NT2/D1 (cell line): ENCODE data around the gene LY86.

Experiments used
- YY1 ChIP-seq: IDR thresholded peaks from 2 replicates; pipeline ENCODE4 v1.6.1; 2011; ENCODE audit not compliant: insufficient read length, insufficient read depth
- ZNF274 ChIP-seq: IDR thresholded peaks from 2 replicates; pipeline ENCODE4 v1.6.1; 2011; ENCODE audit warnings: mild to moderate bottlenecking, low read depth, low read length

DNA sequence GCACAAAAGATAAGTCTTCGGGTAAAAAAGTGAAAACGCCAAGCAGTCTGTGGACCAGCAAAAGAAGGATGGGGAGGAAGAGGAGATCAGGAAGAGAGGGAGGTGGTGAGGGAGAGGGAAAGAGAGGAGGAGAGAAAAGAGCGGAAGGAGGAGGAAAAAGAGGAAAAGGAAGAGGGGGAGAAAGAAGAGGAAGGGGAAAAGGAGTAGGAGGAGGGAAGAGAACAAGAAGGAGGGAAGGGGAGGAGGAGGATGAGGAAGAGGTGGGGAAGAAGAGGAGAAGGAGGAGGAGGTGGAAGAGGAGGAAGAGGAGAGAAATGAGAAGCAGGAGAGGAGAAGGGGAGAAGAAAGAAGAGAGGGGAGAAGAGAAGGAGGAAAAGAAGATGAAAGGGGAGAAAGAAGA lies 6.5 kb downstream of the LY86 start:
- TF ChIP-seq YY1, result no peak
- TF ChIP-seq ZNF274, result no peak
